Left forelimb (tissue), 1 donor: ENCODE results near the gene DNALI1.
"Not testable (repeated sequence)": the region's sequence is repeated elsewhere in the genome, so short reads cannot be mapped to it uniquely, and the experiment has no call there.

Experiments
- DNase-seq: peaks from one replicate; pipeline ENCODE4 v3.0.0-alpha.2; 2018; ENCODE audit warnings: low spot score

DNALI1 gene

DNA sequence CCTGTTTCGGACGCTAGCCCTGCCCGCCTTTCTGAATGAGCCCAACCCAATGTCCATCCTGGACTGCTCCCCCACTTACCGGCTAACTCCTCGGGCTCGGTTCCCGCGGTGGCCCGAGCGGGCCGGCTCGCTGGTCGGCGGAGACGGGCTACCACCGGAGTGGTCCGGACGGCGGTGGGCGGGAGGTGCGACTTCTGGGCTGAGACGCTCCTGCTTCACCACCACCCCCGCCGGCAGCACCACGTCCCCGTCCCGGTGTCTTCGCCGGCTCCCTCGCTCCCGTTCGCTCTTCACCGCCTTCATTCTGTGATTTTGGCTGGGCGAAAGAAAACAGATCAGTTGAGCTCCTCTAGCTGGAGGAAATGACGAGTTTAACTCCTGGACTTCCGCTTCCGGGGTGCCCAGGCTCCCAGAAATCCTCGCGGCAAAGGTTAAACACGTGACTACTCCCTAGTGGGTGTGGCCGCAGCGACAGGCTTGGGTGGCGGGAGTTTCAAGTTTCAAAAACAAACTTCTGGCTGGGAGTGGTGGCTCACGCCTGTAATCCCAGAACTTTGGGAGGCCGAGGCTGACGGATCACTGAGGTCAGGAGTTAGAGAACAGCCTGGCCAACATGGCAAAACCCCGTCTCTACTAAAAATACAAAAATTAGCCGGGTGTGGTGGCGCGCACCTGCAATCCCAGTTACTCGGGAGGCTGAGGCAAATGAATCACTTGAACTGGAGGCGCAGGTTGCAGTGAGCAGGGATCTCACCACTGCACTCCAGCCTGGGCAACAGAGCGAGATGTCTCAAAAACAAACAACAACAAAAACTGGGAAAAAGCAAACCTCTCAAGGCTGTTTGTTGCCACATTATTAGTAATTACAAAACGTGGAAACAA is 2.6 kb upstream of the DNALI1 start, which contains the start of gene SNIP1:
Gene SNIP1 (minus strand): TSS at position 367 of the 882 bp plus-strand sequence. CDS start 64 bp downstream, at position 303.
- peak; percentile 93 for DNase-seq

GRCh38 chr1:37557402-37557801 is 662 bp downstream of the DNALI1 start:
- no peak for DNase-seq

DNA sequence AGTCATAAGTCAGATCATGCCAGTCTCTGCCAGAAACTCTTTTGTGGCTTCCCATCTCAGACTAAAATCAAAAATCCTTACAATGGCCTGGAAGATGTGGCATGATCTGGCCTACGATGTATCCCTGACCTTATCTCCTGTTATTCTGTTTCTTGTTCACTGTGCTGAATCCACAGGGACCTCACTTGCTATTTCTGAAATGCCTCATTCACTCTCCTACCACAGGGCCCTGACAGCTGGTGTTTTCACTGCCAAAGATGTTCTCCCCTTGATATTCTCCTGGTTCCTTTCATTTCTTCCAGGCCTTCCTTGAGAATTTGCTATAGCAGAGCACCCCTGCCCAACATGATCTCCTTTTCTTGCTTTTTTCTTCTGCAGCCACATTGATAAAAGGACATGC is 1.7 kb downstream of the DNALI1 start:
- no peak for DNase-seq

DNA sequence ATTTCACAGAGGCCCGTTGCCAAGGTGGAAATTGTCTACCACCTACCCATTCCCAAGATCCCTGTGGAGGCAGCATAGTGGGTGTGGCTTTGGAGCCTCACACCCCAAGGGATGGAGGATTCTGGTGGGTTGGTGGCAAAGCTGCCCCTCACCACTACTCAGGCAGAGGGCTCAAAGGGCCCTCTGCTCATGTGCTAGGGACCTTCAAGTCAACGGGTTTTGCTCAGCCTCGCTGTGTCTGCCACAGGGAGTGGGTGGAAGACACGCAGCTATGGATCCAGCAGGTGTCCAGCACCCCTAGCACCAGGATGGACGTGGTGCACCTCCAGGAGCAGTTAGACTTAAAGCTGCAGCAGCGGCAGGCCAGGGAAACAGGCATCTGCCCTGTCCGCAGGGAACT is 2.3 kb downstream of the DNALI1 start:
- DNase-seq = no peak

DNA sequence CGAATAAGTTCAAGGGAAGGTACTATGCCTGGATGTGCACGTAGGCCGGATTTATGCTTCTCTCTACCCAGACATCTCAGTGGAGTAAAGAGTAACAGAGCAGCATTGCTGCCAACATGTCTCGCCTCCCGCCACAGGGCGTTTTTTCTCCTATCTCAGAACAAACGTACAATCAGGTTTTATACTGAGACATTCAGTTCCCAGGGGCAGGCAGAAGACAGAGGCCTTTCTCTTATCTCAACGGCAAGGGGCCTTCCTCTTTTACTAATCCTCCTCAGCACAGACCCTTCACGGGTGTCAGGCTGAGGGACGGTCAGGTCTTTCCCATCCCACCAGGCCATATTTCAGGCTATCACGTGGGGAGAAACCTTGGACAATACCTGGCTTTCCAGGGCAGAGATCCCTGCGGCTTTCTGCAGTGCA is 3.2 kb downstream of the DNALI1 start:
- DNase-seq = not testable (repeated sequence)

- no peak for DNase-seq
Observed at GRCh38 chr1:37560401-37561132, 3.8 kb downstream of the DNALI1 start.

DNA sequence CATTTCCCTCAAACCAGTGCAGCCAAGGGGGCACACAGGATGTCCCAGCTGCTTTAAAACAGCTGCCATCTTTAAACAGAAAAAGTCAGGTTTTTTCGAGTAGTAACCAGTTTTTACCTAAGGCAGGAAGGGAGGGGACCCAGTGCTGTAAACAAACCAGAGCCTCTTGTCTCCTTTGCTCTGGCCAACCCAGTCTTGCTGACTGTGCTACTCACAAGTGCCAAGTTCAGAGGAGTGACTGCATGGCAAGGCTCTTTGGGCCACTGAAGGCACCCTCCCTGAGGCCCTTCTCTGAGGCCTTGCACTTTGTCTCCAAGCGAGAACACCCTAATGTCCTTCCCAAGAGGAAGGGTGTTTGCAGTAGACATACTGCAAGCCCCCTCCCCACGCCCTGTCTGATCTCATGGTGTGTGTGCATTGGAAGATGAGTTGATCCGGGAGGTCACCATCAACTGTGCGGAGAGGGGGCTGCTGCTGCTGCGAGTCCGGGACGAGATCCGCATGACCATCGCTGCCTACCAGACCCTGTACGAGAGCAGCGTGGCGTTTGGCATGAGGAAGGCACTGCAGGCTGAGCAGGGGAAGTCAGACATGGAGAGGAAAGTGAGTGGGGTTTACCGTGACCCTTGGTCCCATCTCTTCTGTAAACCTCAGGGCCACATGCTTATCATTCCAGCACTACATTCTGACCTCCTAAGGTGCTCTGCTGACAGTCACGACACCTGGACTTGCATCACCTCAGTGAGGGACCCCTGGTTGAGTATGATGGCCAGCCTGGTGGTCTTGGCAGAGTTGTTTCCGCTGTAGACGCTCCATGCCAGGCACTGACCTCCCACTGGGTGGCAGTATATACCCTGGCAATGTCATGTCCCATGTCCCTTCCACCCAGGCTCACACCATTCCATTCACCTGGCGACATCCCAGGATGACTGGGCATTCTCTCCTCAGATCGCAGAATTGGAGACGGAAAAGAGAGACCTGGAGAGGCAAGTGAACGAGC is 4.7 kb downstream of the DNALI1 start:
- DNase-seq = no peak

DNA sequence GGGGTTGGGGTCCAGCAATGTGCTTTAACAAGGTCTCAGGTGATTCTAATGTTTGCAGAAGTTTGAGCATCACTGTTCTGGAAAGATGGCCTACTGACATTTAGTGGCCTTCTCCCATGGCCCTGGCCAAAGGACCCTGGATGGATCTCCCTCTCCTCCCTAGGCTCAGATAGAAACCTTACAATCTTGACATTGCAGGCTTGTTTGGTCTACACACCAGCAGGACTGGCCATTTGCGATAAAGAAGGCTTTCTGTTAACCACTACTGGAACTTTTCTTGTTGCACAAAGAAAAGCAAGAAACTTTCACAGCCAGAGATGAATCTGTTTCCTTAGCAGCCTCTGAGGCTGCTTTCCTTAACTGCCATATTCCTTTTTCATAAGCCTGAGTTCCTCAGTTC is 6.2 kb downstream of the DNALI1 start:
- no peak for DNase-seq

GRCh38 chr1:37564892-37565291 is 8.2 kb downstream of the DNALI1 start:
- no peak for DNase-seq

GRCh38 chr1:37567023-37567422 is 10.3 kb downstream of the DNALI1 start:
- no peak for DNase-seq

- DNase-seq = no peak
Observed at GRCh38 chr1:37570528-37571334, 14.0 kb downstream of the DNALI1 start.

- DNase-seq = no peak
Observed at GRCh38 chr1:37574834-37575480, 18.2 kb downstream of the DNALI1 start.

DNA sequence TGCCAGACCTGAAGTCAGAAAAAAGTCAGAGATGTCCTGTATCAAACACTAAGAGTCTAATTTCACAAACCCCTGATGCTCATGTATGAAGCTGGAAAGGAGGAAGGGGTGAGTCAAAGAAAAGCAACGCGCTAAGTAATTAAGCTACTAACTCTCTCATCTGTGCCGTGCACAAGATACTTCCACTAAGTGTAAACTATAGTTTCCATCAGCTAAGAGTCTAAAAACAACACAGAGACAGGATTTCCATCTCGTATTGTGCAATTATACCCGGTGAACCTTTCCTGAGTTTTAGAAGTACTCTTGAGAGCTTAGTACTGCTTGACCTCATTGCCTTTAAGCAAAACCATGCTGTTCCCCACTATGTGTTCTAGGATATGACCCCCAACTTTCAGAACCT is 19.0 kb downstream of the DNALI1 start:
- DNase-seq = no peak

- not testable (repeated sequence) for DNase-seq
Observed at GRCh38 chr1:37584544-37584943, 27.8 kb downstream of the DNALI1 start.

GRCh38 chr1:37588939-37589338 is 32.2 kb downstream of the DNALI1 start:
- no peak for DNase-seq

GRCh38 chr1:37593726-37594125 is 37.0 kb downstream of the DNALI1 start:
- no peak for DNase-seq

DNA sequence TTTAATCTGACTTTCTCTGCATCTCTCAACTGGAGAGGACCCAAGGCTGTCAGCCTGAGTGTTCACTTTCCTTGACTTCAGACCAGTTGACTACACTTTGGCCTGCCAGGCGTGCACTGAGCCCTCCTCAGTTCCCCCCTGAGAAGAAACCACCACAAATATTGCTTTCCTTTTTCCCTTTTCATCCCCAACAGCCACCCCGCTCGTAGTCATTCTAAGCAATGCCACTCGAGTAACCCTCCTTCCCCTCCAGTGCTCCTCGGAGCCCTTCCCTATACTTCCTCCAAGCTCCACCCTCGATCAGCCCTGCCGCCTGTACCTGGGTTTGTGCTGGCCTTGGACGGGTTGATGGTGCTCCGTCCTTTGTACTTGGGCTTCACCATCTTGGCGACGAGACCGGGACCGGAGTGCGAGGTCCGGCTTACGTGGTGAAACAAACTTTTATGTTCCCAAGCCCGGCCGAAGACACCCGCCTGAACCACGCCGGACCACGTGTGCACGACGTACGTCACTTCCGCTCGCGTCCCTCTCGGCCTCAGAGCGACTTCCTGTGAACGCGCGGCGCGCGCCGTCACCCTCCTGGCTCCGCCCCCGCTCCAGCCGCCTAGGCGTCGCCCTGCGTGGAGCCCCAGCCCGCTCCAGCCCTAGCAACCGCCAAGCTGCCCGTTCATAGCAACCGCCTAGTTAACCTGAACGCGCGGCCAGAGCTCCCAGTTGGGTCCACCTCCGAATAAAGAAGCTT is 38.9 kb downstream of the DNALI1 start, which contains the start of gene GNL2:
Gene GNL2 (minus strand): TSS at position 498 of the 742 bp plus-strand sequence. CDS start 115 bp downstream, at position 383.
- peak; percentile 98 for DNase-seq

GRCh38 chr1:37596182-37596667 is 39.5 kb downstream of the DNALI1 start:
- no peak for DNase-seq

DNA sequence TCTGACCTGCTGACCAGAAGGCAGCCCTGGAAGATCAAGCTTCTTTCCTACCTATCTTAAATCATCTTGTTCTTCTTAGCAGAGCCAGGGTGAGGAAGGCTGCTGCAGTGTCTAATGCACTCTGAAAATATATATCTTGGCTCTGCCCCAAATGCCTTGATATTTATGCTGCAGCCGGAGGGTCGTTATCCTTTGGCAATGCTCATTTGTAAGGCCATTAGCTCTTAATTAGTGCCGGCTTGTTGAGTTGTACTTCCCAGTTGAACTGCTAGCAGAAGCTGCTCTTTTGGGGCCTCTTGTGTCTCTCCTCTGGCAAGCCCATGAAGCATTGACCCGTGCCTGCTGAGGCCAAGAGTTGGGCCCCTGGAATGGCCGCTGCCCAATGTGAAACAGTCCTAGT is 43.2 kb downstream of the DNALI1 start:
- DNase-seq = no peak
